Glutamatergic neuron (in vitro differentiated cells): ENCODE data around the gene MKI67. TPM values are rescaled to one million over a fixed set of nuclear protein-coding genes. Genes with fewer than 3 reads are reported as not detected.

Experiments used
- DNase-seq: peaks from one replicate; pipeline ENCODE4 v3.0.0; 2022
- H3K27ac Mint-ChIP-seq: one replicate; pipeline ENCODE4 v1.8.0; 2020; ENCODE audit warnings: mild to moderate bottlenecking, mixed read lengths, inconsistent platforms; ENCODE audit not compliant: unreplicated experiment
- H3K27me3 Mint-ChIP-seq: one replicate; pipeline ENCODE4 v1.8.0; 2020; ENCODE audit warnings: mild to moderate bottlenecking, moderate library complexity, mixed read lengths, inconsistent platforms; ENCODE audit not compliant: unreplicated experiment
- H3K36me3 Mint-ChIP-seq: one replicate; pipeline ENCODE4 v1.8.0; 2020; ENCODE audit warnings: mild to moderate bottlenecking, mixed read lengths, inconsistent platforms; ENCODE audit not compliant: unreplicated experiment
- H3K4me1 Mint-ChIP-seq: one replicate; pipeline ENCODE4 v1.8.0; 2020; ENCODE audit warnings: mild to moderate bottlenecking, low read depth, mixed read lengths, inconsistent platforms; ENCODE audit not compliant: unreplicated experiment
- H3K4me3 Mint-ChIP-seq: one replicate; pipeline ENCODE4 v1.8.0; 2020; ENCODE audit warnings: mild to moderate bottlenecking, mixed read lengths, inconsistent platforms; ENCODE audit not compliant: unreplicated experiment
- H3K9me3 Mint-ChIP-seq: one replicate; pipeline ENCODE4 v1.8.0; 2020; ENCODE audit warnings: mild to moderate bottlenecking, moderate library complexity, mixed read lengths, inconsistent platforms; ENCODE audit not compliant: unreplicated experiment
- total RNA-seq: library from RNA; stranded (reverse); fragmentation: NEBNext Ultra II Directional; extraction: Animal tissue kit (Norgen Biotek cat#: 25700); gene quantifications from one replicate; pipeline ENCODE4 v1.2.1, GENCODE V29; 2021; ENCODE audit not compliant: unreplicated experiment
- TF ChIP-seq, protein P1 (sequence below): fragments of 200-600 bp; sonication (generic); IDR thresholded peaks from one replicate; pipeline ENCODE4 v1.5.0; 2021; ENCODE audit not compliant: partially characterized antibody, unreplicated experiment

MKI67 gene
- total RNA-seq, 1 donor from 2014 or later = 14.7 TPM

DNA sequence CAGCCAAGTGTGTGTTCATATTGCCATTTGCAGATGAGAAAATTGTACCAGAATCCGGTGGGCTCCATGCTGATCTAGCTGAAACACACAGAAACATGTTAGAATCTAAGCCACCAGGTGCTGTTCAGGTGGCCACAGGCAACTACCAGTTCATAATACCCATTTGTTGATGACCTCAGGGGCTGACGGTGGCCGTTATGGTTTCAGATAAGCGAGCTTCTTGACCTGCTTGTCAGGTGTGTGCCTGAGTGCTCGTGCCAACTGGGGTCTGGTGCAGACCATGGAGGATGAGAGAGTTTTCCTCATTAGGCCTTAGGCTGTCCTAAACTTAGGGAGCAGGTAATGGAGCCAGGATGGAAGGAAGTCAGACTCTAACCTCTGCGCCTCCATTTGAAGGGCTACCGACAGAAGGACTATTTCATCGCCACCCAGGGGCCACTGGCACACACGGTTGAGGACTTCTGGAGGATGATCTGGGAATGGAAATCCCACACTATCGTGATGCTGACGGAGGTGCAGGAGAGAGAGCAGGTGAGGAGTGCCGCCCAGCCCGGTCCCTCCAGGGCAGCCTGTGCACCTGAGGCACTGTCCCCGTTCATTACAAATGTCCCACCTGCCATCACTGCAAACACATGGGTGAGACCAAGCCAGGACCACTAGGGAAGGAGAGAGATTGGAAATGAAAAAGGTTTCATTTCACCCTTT lies 53.1 kb downstream of the MKI67 start:
- no peaks in the 10 kb centered on the region for H3K27me3 Mint-ChIP-seq
- H3K27ac Mint-ChIP-seq = no peak overlapping the region
- peaks cover 4% of the 10 kb centered on the region for H3K4me1 Mint-ChIP-seq
- TF ChIP-seq, protein P1, sequence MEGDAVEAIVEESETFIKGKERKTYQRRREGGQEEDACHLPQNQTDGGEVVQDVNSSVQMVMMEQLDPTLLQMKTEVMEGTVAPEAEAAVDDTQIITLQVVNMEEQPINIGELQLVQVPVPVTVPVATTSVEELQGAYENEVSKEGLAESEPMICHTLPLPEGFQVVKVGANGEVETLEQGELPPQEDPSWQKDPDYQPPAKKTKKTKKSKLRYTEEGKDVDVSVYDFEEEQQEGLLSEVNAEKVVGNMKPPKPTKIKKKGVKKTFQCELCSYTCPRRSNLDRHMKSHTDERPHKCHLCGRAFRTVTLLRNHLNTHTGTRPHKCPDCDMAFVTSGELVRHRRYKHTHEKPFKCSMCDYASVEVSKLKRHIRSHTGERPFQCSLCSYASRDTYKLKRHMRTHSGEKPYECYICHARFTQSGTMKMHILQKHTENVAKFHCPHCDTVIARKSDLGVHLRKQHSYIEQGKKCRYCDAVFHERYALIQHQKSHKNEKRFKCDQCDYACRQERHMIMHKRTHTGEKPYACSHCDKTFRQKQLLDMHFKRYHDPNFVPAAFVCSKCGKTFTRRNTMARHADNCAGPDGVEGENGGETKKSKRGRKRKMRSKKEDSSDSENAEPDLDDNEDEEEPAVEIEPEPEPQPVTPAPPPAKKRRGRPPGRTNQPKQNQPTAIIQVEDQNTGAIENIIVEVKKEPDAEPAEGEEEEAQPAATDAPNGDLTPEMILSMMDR = no peak
- DNase-seq = no peak
- H3K4me3 Mint-ChIP-seq = no peak overlapping the region
- H3K9me3 Mint-ChIP-seq = peaks cover 4% of the 10 kb centered on the region
- H3K36me3 Mint-ChIP-seq = no peaks in the 10 kb centered on the region

DNA sequence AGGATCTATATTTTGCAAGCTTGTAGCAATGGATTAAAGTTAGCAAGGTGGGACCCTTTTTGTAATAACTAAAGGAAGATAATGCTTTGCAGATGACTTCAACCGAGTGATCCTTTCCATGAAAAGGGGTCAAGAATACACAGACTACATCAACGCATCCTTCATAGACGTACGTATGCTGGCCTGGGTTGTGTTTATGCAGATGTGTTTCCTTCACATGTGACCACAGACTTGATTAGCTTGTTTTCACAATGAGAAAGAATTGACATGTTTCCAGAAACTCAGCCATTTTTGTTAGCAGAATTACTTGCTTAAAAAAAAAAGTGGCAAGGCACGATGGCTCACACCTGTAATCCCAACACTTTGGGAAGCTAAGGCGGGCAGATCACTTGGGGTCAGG lies 54.2 kb downstream of the MKI67 start:
- Mint-ChIP-seq H3K4me3 (no peak overlapping the region), H3K4me1 (peaks cover 4% of the 10 kb centered on the region), H3K9me3 (peaks cover 4% of the 10 kb centered on the region), H3K36me3 (no peaks in the 10 kb centered on the region), H3K27me3 (peaks cover 3% of the 10 kb centered on the region), H3K27ac (no peak overlapping the region)
- DNase-seq = no peak
- TF ChIP-seq, protein P1 = no peak

DNA sequence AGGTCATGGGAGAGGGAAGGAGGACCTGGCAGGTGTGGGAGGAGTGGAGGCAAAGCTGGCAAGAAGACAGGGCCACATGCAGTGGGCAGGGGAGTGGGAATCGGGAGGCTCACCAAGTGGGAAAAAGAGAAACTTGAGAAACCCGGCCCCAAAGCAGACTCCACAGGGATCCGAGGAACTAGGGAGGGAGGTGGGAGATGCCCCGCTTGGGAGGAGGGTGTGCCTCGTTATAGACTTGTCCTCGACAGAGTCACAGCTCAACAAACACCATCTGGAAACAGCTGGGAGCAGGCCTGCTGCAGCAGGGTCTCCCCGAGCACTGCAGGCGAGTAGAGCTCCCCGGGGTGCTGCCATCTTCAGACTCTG lies 54.8 kb downstream of the MKI67 start:
- no peak overlapping the region for H3K4me3 Mint-ChIP-seq
- no peak overlapping the region for H3K27ac Mint-ChIP-seq
- TF ChIP-seq, protein P1 = no peak
- peaks cover 4% of the 10 kb centered on the region for H3K4me1 Mint-ChIP-seq
- no peaks in the 10 kb centered on the region for H3K36me3 Mint-ChIP-seq
- H3K9me3 Mint-ChIP-seq = peaks cover 4% of the 10 kb centered on the region
- peak; percentile 23 for DNase-seq
- peaks cover 3% of the 10 kb centered on the region for H3K27me3 Mint-ChIP-seq

DNA sequence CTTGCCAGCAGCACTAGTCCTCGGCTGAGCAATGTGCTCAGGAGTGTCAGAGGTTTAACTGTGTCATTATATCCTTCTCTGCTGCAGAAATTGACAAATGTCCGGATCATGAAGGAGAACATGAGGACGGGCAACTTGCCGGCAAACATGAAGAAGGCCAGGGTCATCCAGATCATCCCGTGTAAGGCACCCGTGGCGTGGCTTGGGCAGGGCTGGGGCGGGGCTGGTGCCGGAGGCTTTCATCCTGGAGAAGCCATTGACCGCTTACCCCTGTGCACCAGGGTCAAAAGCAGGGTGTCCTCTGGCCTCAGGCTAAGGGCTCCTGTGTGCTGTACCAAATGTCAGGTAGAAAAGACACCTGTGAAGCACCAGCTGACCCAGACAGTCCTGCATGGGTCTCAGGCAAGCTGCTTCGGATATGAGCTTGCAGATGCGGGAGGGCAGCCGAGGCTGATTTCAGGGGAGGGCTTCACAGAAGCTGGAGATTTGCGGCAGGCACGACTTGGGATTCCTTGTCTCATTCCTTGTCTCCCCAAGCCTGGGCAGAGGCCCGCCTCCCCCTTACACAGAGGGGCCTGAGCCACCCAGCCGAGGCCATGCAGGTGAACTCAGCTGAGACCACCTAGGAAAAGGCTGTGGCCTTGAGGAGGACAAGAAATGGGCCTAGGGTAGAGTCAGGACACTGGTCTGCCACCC lies 55.4 kb downstream of the MKI67 start:
- Mint-ChIP-seq H3K4me1 (peaks cover 4% of the 10 kb centered on the region), H3K36me3 (no peaks in the 10 kb centered on the region), H3K4me3 (no peak overlapping the region), H3K27ac (no peak overlapping the region), H3K9me3 (peaks cover 4% of the 10 kb centered on the region), H3K27me3 (peaks cover 3% of the 10 kb centered on the region)
- peak; percentile 21 for DNase-seq
- TF ChIP-seq, protein P1 = no peak

DNA sequence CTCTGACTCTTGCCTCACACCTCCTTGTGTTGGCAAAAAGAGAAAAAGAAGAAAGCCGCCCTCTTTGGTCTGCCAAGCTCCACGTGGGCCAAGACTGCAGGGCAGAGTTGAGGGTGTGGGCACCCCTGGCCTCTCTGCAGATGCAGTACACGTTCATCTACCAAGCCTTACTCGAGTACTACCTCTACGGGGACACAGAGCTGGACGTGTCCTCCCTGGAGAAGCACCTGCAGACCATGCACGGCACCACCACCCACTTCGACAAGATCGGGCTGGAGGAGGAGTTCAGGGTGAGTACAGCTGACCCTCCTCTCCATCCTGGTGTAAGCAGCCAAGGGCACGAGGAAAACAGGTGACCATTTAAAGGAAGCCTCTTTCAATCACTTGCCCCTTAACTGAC lies 56.1 kb downstream of the MKI67 start:
- H3K4me3 Mint-ChIP-seq = no peak overlapping the region
- TF ChIP-seq, protein P1 = no peak
- H3K9me3 Mint-ChIP-seq = peaks cover 4% of the 10 kb centered on the region
- peaks cover 3% of the 10 kb centered on the region for H3K27me3 Mint-ChIP-seq
- peak; percentile 10 for DNase-seq
- peaks cover 4% of the 10 kb centered on the region for H3K4me1 Mint-ChIP-seq
- no peaks in the 10 kb centered on the region for H3K36me3 Mint-ChIP-seq
- H3K27ac Mint-ChIP-seq = no peak overlapping the region
